Measurements from ENCODE around the gene CGNL1. TPM values are rescaled to one million over a fixed set of nuclear protein-coding genes. Genes with fewer than 3 reads are reported as not detected.

The CGNL1 gene
- total and polyA plus RNA-seq, 7 donors = 0.18 to 2.2 (median 0.37) TPM

- TF ChIP-seq, protein P1, sequence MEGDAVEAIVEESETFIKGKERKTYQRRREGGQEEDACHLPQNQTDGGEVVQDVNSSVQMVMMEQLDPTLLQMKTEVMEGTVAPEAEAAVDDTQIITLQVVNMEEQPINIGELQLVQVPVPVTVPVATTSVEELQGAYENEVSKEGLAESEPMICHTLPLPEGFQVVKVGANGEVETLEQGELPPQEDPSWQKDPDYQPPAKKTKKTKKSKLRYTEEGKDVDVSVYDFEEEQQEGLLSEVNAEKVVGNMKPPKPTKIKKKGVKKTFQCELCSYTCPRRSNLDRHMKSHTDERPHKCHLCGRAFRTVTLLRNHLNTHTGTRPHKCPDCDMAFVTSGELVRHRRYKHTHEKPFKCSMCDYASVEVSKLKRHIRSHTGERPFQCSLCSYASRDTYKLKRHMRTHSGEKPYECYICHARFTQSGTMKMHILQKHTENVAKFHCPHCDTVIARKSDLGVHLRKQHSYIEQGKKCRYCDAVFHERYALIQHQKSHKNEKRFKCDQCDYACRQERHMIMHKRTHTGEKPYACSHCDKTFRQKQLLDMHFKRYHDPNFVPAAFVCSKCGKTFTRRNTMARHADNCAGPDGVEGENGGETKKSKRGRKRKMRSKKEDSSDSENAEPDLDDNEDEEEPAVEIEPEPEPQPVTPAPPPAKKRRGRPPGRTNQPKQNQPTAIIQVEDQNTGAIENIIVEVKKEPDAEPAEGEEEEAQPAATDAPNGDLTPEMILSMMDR (IDR thresholded peaks at IDR 0.05) = no peak
- Histone ChIP-seq H3K9me3 (no peaks in the 10 kb centered on the region), H3K27me3 (ENCODE audit: insufficient read depth in 3 of 3, low read length in 2 of 3) (no peaks in the 10 kb centered on the region), H3K4me3 (no peak overlapping the region), H3K4me1 (peaks cover 10% of the 10 kb centered on the region), H3K36me3 (ENCODE audit: insufficient read depth in 1 of 2, low read depth in 1 of 2) (no peaks in the 10 kb centered on the region), H3K27ac (no peak overlapping the region)
- DNase-seq = no peak
- intact Hi-C loops (cut with DNase I) = loop anchor here in 1 of 2 donors (5.0 kb wide), 1 partner anchor 512 kb away; the partner anchor contains the start of gene ALDH1A2
- 73 to 85% (median 77%) methylated on average over 3 of the region's 3 CpGs for WGBS, 3 donors
- peak in 2 of 4 donors; percentile 30 to 63 for ATAC-seq
Measured at GRCh38 chr15:57555270-57555669, 179.0 kb downstream of the CGNL1 start.

- Histone ChIP-seq H3K4me1 (peaks cover 7% of the 10 kb centered on the region), H3K27ac (no peak overlapping the region), H3K4me3 (no peak overlapping the region), H3K27me3 (ENCODE audit: insufficient read depth in 3 of 3, low read length in 2 of 3) (no peaks in the 10 kb centered on the region), H3K36me3 (ENCODE audit: insufficient read depth in 1 of 2, low read depth in 1 of 2) (no peaks in the 10 kb centered on the region), H3K9me3 (no peaks in the 10 kb centered on the region)
- 79 to 91% (median 81%) methylated on average over 9 of the region's 9 CpGs for WGBS, 3 donors
- no peak for DNase-seq
- no peak for ATAC-seq
- TF ChIP-seq, protein P1 (IDR thresholded peaks at IDR 0.05) = no peak
- intact Hi-C loops (cut with DNase I) = loop anchor here in 1 of 2 donors (5.0 kb wide), 1 partner anchor 511 kb away; the partner anchor contains the start of gene ALDH1A2
Measured at GRCh38 chr15:57556040-57556439, 179.7 kb downstream of the CGNL1 start.

- DNase-seq (no peak), ATAC-seq (no peak)
- Histone ChIP-seq H3K9me3 (no peaks in the 10 kb centered on the region), H3K36me3 (ENCODE audit: insufficient read depth in 1 of 2, low read depth in 1 of 2) (no peaks in the 10 kb centered on the region), H3K4me3 (no peak overlapping the region), H3K27me3 (ENCODE audit: insufficient read depth in 3 of 3, low read length in 2 of 3) (no peaks in the 10 kb centered on the region), H3K4me1 (peaks cover 7% of the 10 kb centered on the region), H3K27ac (no peak overlapping the region)
- WGBS, 3 donors = 78 to 95% (median 86%) methylated on average over 3 of the region's 3 CpGs
- intact Hi-C loops (cut with DNase I) = loop anchor here in 1 of 2 donors (5.0 kb wide), 1 partner anchor 510 kb away; the partner anchor contains the start of gene ALDH1A2
- TF ChIP-seq, protein P1 (IDR thresholded peaks at IDR 0.05) = no peak
Measured at GRCh38 chr15:57557267-57557666, 181.0 kb downstream of the CGNL1 start.

DNA sequence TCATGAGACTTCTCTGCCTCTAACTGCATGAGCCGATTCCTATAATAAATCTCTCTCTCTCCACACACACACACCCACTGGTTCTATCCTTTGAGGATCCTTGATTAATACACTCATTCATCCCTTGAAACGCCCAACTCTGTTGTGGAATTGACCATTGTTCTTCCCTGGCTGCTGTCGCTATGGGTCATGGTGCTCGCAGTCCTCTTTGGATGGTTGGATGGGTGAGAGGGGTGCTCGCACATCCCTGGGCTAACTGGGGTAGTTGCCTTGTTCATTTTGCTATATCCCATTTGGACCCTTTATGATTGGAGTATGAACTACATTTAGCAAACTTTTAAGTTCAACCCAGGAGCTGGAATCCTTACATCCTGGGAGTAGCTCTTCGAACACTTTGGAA, 181.5 kb downstream of the CGNL1 start:
- Histone ChIP-seq H3K9me3 (no peaks in the 10 kb centered on the region), H3K4me3 (no peak overlapping the region), H3K36me3 (ENCODE audit: insufficient read depth in 1 of 2, low read depth in 1 of 2) (no peaks in the 10 kb centered on the region), H3K4me1 (peaks cover 7% of the 10 kb centered on the region), H3K27ac (no peak overlapping the region), H3K27me3 (ENCODE audit: insufficient read depth in 3 of 3, low read length in 2 of 3) (no peaks in the 10 kb centered on the region)
- no peak for DNase-seq
- no peak for ATAC-seq
- TF ChIP-seq, protein P1 (IDR thresholded peaks at IDR 0.05) = no peak
- WGBS, 3 donors = 94 to 97% (median 96%) methylated on average over 6 of the region's 6 CpGs
- intact Hi-C loops (cut with DNase I) = loop anchor here in 1 of 2 donors (5.0 kb wide), 1 partner anchor 509 kb away; the partner anchor contains the start of gene ALDH1A2

DNA sequence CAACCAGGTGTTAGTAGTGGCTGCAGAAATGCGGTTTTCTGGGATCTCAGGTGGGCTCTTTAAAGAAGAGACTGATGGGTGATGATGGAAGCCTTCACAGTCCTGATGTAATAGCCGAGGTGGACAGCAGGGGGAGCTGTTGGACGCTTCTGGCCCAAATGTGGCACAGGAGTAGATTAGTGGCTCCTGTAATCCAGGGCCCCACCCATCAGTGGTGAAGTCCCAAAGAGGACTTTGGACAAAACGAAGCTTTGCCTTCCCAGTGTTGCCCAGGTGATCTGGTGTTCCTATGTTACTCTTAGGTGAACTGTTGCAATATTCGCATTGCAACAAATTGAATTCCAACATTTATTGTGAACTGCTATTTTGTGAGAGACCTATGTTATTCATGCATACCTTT, 183.6 kb downstream of the CGNL1 start:
- no peak overlapping the region for H3K4me3 ChIP-seq
- no peaks in the 10 kb centered on the region for H3K27me3 ChIP-seq (ENCODE audit: insufficient read depth in 3 of 3, low read length in 2 of 3)
- H3K9me3 ChIP-seq = no peaks in the 10 kb centered on the region
- WGBS, 3 donors = 22 to 31% (median 23%) methylated on average over 5 of the region's 5 CpGs
- TF ChIP-seq, protein P1 (IDR thresholded peaks at IDR 0.05) = peak; percentile 91
- intact Hi-C loops (cut with DNase I) = loop anchor here (2.0 to 10.0 kb wide), 9 partner anchors 52 to 615 kb away; partner anchors contain the start of genes ALDH1A2 (in 1 of the 2) and POLR2M (in 1 of the 2)
- no peak overlapping the region for H3K27ac ChIP-seq
- no peaks in the 10 kb centered on the region for H3K36me3 ChIP-seq (ENCODE audit: insufficient read depth in 1 of 2, low read depth in 1 of 2)
- peak; percentile 76 to 88 (median 82) for ATAC-seq
- peaks cover 5% of the 10 kb centered on the region for H3K4me1 ChIP-seq
- DNase-seq = peak; percentile 57 to 80
